AG04450 (cell line): ENCODE results near the gene IRX3. TPM values are rescaled to one million over a fixed set of nuclear protein-coding genes. Genes with fewer than 3 reads are reported as not detected.

Experiments
- CTCF ChIA-PET: fragments of 300-600, 350-600 bp; formaldehyde crosslinking; extraction: SDS; loops from one replicate; lab custom pipeline; 2022; ENCODE audit warnings: antibody characterized with exemption, inconsistent platforms; lab: Charles Lee
- POLR2A ChIA-PET: fragments of 350-600 bp; formaldehyde crosslinking; extraction: SDS; loops from one replicate; lab custom pipeline; 2021; ENCODE audit warnings: antibody characterized with exemption, inconsistent platforms; lab: Yijun Ruan, JAX
- DNase-seq: peaks from one replicate; pipeline ENCODE4 v3.0.0-alpha.2; 2011; ENCODE audit warnings: low read depth, low spot score
- H3K27ac ChIP-seq: one replicate; pipeline ENCODE4 v1.5.1; 2012; ENCODE audit warnings: low read depth, low read length, control low read depth
- H3K27me3 ChIP-seq: one replicate; pipeline ENCODE4 v1.6.0; 2012; ENCODE audit warnings: low read length; ENCODE audit not compliant: control insufficient read depth, insufficient read depth
- H3K4me3 ChIP-seq: 2 replicates; pipeline ENCODE4 v1.5.1; 2011; ENCODE audit warnings: mild to moderate bottlenecking, low read depth, low read length, control low read depth
- H3K9me3 ChIP-seq: 2 replicates; pipeline ENCODE4 v1.5.1; 2012; ENCODE audit warnings: low read length; ENCODE audit not compliant: control insufficient read depth, insufficient read depth
- polyA plus RNA-seq: library from polyadenylated mRNA; depleted of rRNA; stranded (reverse); fragments of >200 nt; gene quantifications from 2 replicates; pipeline ENCODE4 v1.2.3, GENCODE V29; 2011
- TF ChIP-seq, protein P1 (sequence below): IDR thresholded peaks from 2 replicates; pipeline ENCODE4 v1.5.1; 2011; ENCODE audit warnings: low read depth, low read length, control low read depth, inconsistent platforms

IRX3 gene
- polyA plus RNA-seq, 1 experiment, result not detected

DNA sequence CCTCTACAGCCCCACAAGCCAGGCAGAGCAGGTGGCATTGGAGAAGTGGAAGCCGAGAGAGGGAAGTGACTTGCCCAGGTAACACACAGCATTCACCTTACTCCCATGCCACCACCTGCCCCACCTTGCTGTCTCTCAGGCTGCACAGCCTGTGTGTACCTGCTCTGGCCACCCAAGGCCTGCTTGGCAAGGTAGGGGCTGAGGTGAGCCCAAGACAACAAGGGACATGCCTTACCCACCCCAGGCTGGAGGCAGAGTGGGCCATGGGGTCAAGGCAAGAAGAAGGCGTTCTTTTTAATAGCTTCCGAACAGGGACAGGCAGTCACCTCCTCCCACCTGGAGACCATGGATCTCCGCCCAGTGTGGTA, 40.1 kb downstream of the IRX3 start:
- Histone ChIP-seq H3K4me3 (no peak overlapping the region), H3K27me3 (no peaks in the 10 kb centered on the region), H3K27ac (no peak overlapping the region), H3K9me3 (no peaks in the 10 kb centered on the region)
- ChIA-PET CTCF (no interaction called here), POLR2A (no interaction called here)
- DNase-seq, result no peak
- TF ChIP-seq, protein P1, sequence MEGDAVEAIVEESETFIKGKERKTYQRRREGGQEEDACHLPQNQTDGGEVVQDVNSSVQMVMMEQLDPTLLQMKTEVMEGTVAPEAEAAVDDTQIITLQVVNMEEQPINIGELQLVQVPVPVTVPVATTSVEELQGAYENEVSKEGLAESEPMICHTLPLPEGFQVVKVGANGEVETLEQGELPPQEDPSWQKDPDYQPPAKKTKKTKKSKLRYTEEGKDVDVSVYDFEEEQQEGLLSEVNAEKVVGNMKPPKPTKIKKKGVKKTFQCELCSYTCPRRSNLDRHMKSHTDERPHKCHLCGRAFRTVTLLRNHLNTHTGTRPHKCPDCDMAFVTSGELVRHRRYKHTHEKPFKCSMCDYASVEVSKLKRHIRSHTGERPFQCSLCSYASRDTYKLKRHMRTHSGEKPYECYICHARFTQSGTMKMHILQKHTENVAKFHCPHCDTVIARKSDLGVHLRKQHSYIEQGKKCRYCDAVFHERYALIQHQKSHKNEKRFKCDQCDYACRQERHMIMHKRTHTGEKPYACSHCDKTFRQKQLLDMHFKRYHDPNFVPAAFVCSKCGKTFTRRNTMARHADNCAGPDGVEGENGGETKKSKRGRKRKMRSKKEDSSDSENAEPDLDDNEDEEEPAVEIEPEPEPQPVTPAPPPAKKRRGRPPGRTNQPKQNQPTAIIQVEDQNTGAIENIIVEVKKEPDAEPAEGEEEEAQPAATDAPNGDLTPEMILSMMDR, result no peak

DNA sequence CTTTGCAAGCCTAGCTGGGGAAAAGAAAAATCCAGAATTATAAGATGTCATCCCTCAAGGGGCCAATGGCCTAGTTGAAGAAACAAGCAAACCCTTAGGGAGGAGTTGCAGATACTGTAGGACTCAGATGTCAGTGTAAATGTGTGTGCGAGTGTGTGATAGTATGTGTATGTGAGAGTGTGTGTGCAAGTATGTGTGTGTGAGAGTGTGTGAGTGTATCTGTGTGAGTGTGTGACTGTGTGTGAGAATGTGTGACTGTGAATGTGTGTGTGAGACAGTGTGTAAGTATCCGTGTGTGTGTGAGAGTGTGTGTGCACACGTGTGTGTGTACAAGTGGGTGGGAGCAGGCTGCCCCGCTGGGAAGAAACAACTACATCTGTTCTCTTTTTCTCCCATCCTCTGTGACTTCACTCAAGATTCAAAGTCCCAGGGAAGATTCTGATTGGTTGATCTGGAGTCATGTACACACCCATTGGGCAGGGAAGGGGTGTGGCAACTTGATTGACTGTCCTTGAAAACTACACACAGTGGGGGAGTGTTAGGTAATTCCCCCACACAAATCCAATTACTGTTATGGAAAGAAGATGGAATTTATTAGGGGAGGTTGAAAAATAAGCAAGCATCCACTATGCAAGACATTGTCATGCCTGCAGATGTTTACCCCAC, 40.7 kb downstream of the IRX3 start:
- Histone ChIP-seq H3K27me3 (no peaks in the 10 kb centered on the region), H3K27ac (no peak overlapping the region), H3K9me3 (no peaks in the 10 kb centered on the region), H3K4me3 (no peak overlapping the region)
- ChIA-PET POLR2A (no interaction called here), CTCF (no interaction called here)
- TF ChIP-seq, protein P1, result no peak
- no peak for DNase-seq

DNA sequence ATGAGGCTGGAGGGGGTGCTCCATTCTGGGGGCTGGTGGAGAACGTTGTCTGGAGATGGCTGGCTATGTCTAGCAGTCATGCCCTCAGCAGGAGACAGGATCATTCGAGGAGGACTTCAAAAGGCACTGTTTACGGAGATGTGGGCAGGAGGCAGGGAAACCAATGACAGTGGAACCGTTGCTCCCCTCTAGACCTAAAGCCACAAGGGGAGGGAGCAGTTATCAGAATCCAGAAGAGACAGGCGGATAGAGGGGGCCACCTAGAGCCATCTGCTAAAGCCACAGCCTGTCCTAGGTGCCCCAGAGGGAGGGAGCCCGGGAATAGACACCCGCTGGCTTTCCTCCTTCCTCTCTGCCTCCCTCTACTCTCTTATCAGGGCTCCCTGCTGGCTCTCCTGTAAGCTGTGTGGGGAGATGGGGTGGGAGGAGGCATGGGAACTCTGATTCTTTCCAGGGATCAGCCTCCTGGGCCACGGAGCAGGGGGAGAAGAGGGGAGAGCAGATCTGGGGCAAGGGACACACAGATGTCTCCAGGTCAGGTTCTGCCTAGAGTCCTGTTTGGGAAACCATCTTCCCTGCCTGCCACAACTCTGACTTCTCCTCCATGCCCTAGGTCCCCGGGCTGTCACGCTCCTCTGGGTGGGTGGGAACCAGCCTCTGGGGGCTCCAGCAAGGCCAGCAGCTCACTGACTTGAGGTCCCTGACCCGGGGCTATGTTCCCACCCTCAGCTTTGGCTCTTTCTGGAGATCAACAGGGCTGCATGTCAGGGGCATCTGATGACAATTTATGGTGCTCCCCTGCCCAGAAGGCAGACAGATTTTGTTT, 42.3 kb downstream of the IRX3 start:
- POLR2A ChIA-PET, result no interaction called here
- CTCF ChIA-PET, result interaction anchor here (0.9 kb wide), 1 partner anchor 353 kb away, joined by 3 read pairs; no protein-coding TSS in a partner anchor
- Histone ChIP-seq H3K27ac (no peak overlapping the region), H3K9me3 (no peaks in the 10 kb centered on the region), H3K27me3 (no peaks in the 10 kb centered on the region), H3K4me3 (no peak overlapping the region)
- DNase-seq, result no peak
- TF ChIP-seq, protein P1, result no peak

DNA sequence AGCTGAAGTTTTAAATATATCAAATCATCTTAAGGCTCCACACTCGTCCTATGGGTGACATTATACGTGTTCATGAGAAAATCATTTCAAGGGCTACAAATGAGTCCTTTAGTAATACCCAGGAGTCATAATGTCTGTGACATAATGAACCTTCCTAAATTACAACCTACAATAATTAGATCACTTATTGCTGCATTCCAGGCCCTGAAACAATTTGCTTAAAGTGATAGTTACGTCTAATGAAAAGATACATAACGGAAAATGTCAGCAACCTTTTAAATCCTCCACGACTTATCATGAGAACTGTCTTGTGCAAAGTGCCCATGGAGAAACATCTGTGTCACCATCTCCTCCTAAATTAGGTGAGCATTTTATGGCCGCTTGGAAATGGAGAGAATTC, 43.4 kb downstream of the IRX3 start:
- CTCF ChIA-PET, result interaction anchor here (0.9 kb wide), 1 partner anchor 351 kb away, joined by 3 read pairs; no protein-coding TSS in a partner anchor
- no peak for DNase-seq
- TF ChIP-seq, protein P1, result no peak
- Histone ChIP-seq H3K9me3 (no peaks in the 10 kb centered on the region), H3K27ac (no peak overlapping the region), H3K27me3 (no peaks in the 10 kb centered on the region), H3K4me3 (no peak overlapping the region)
- POLR2A ChIA-PET, result no interaction called here

DNA sequence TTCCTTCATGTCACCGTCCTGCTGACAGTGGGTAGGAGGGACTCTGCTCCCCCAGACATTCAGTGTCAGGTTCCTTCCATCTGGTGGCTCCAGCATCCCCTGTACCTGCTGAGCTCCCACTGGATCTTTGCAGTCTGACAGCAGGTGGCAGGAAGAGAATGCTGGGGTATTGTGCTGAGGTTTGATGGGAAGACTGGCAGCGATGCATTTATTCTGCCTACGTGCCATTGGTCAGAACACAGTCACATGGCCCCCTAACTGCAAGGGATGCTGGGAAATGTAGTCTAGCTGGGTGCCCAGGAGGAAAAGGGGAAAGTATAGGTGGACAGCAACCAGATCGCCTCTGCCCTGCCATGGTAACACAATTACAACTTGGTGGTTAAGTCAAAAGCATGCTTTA, 44.4 kb downstream of the IRX3 start:
- ChIA-PET POLR2A (no interaction called here), CTCF (no interaction called here)
- DNase-seq, result no peak
- TF ChIP-seq, protein P1, result no peak
- H3K9me3 ChIP-seq, result no peaks in the 10 kb centered on the region
- no peaks in the 10 kb centered on the region for H3K27me3 ChIP-seq
- H3K4me3 ChIP-seq, result no peak overlapping the region
- H3K27ac ChIP-seq, result no peak overlapping the region
